Liver (tissue), 3 donors: ENCODE measurements around the gene FCRL2.

Experiments
- CTCF ChIP-seq: fragments of 150-350 bp; IDR thresholded peaks from 2 replicates; pipeline ENCODE4 v1.5.1; 2017; ENCODE audit warnings: improper control_type of control experiment, low read depth, low read length; ENCODE audit not compliant: missing input control
- FOXA2 ChIP-seq: IDR thresholded peaks from 2 replicates; pipeline ENCODE4 v1.6.1; 2016; ENCODE audit warnings: antibody characterized with exemption
- HNF4G ChIP-seq: IDR thresholded peaks from 2 replicates; pipeline ENCODE4 v1.6.1; 2016; ENCODE audit warnings: antibody characterized with exemption
- JUND ChIP-seq, 2 donors: IDR thresholded peaks; 2 replicates each; pipeline ENCODE4 v1.6.1; 2016; ENCODE audit warnings: antibody characterized with exemption in 2 of 2
- MAX ChIP-seq: IDR thresholded peaks from 2 replicates; pipeline ENCODE4 v1.6.1; 2016; ENCODE audit warnings: antibody characterized with exemption
- RAD21 ChIP-seq, 2 donors: IDR thresholded peaks; 2 replicates each; pipeline ENCODE4 v1.6.1; 2016; ENCODE audit warnings: antibody characterized with exemption in 2 of 2, mild to moderate bottlenecking in 2 of 2
- SP1 ChIP-seq: IDR thresholded peaks from 2 replicates; pipeline ENCODE4 v1.6.1; 2018; ENCODE audit warnings: antibody characterized with exemption, mild to moderate bottlenecking
- YY1 ChIP-seq: IDR thresholded peaks from 2 replicates; pipeline ENCODE4 v1.6.1; 2016; ENCODE audit warnings: antibody characterized with exemption, mild to moderate bottlenecking
- TF ChIP-seq, protein P1 (sequence below): IDR thresholded peaks from 2 replicates; pipeline ENCODE4 v1.6.1; 2016; ENCODE audit warnings: antibody characterized with exemption
- donor health status: healthy.
- donor health status: healthy.

DNA sequence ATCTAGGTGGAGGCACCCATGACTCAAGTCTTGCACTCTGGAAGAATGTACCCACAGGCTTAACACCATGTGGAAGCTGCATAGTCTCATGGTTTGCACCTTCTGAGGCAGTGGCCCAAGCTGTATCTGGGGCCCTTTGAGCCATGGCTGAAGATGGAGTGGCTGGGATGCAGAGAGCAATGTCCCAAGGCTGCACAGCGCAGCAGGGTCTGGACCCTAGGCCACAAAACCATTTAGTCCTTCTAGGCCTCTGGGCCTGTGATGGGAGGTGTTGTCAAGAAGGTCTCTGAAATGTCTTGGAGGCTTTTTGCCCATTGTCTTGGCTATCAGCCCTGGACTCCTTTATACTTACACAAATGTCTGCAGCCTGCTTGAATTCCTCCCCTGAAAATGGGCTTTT, 54.9 kb downstream of the FCRL2 start:
- TF ChIP-seq SP1, result no peak
- no peak for TF ChIP-seq CTCF
- TF ChIP-seq MAX, result no peak
- TF ChIP-seq HNF4G, result no peak
- TF ChIP-seq RAD21 (IDR thresholded peaks at IDR 0.05), result no peak
- no peak for TF ChIP-seq JUND (IDR thresholded peaks at IDR 0.05)
- TF ChIP-seq YY1, result no peak
- TF ChIP-seq, protein P1, sequence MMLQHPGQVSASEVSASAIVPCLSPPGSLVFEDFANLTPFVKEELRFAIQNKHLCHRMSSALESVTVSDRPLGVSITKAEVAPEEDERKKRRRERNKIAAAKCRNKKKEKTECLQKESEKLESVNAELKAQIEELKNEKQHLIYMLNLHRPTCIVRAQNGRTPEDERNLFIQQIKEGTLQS, result no peak
- no peak for TF ChIP-seq FOXA2
